ENCODE measurements around the gene EGF.

EGF gene

GRCh38 chr4:110007217-110007616 is 94.5 kb downstream of the EGF start:
- TF ChIP-seq CTCF (conservative IDR thresholded peaks at IDR 0.05; ENCODE audit: control insufficient read depth, insufficient read depth, low read depth, low read length), result no peak
- H3K4me3 ChIP-seq (ENCODE audit: control insufficient read depth, low read depth, low read length), result no peak overlapping the region
- no peak for DNase-seq (ENCODE audit: low read depth)

DNA sequence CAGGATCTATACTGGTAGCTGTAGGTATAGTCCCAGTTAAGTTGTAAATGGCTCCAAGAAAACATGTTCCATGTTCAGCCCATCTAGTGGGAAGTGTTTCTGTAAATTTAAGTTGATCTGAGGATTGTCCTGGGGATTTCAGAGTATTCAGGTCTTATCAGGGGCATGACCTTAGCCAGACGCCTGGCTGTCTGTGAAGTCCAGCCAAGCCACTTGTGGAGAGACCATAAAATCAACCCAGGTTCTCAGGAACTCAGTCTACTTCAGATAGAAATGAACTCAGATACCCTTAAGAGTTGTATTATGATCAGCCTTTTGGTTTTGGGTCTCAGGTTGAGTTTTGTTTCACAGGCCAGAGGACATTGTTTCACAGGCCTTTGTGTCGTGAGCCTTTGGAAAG is 95.9 kb downstream of the EGF start:
- TF ChIP-seq CTCF (conservative IDR thresholded peaks at IDR 0.05; ENCODE audit: control insufficient read depth, insufficient read depth, low read depth, low read length), result no peak
- no peak for DNase-seq (ENCODE audit: low read depth)
- H3K4me3 ChIP-seq (ENCODE audit: control insufficient read depth, low read depth, low read length), result no peak overlapping the region

DNA sequence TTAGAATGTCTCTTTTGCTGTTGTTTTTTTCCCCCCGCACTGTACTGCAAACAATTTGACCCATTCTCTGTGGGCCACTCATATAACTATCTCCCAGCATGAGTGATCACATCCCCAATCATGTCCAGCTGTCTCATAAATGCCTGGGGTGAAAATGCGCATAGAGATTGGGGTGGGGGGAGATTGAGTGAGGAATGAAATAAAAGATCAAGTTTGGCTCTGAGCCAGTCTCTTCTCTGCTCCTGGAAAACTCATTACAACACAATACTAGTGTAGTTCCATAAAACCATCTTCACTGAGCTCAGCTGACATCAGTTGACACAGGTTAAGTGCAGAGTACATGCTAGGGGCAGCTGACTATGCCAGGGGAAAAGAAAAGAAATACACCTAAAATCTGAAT is 96.9 kb downstream of the EGF start:
- no peak for DNase-seq (ENCODE audit: low read depth)
- no peak overlapping the region for H3K4me3 ChIP-seq (ENCODE audit: control insufficient read depth, low read depth, low read length)
- no peak for TF ChIP-seq CTCF (conservative IDR thresholded peaks at IDR 0.05; ENCODE audit: control insufficient read depth, insufficient read depth, low read depth, low read length)

GRCh38 chr4:110010797-110011196 is 98.1 kb downstream of the EGF start:
- no peak for TF ChIP-seq CTCF (conservative IDR thresholded peaks at IDR 0.05; ENCODE audit: control insufficient read depth, insufficient read depth, low read depth, low read length)
- no peak for DNase-seq (ENCODE audit: low read depth)
- no peak overlapping the region for H3K4me3 ChIP-seq (ENCODE audit: control insufficient read depth, low read depth, low read length)

DNA sequence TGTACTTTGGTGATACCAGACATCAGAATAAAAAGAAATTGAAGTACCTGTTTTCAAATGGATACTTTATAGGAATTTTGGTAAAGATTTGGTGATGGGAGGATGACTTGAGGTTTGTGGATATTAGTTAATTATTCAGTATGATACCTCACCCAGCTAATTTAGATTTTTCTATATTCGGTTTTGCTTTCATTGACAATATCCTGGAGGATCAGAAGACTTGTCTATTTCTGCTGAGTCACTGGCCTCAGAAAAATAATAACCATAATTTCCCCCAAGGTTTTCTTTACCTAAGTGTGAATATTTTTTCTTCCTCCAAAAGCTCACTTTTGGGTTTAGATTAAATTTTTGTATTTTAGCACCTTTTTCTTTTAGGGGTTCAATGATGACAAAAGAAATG is 100.2 kb downstream of the EGF start:
- DNase-seq (ENCODE audit: low read depth), result no peak
- no peak for TF ChIP-seq CTCF (conservative IDR thresholded peaks at IDR 0.05; ENCODE audit: control insufficient read depth, insufficient read depth, low read depth, low read length)
- no peak overlapping the region for H3K4me3 ChIP-seq (ENCODE audit: control insufficient read depth, low read depth, low read length)

GRCh38 chr4:110014233-110014632 is 101.5 kb downstream of the EGF start:
- no peak for TF ChIP-seq CTCF (conservative IDR thresholded peaks at IDR 0.05; ENCODE audit: control insufficient read depth, insufficient read depth, low read depth, low read length)
- H3K4me3 ChIP-seq (ENCODE audit: control insufficient read depth, low read depth, low read length), result no peak overlapping the region
- no peak for DNase-seq (ENCODE audit: low read depth)

- TF ChIP-seq CTCF (conservative IDR thresholded peaks at IDR 0.05; ENCODE audit: control insufficient read depth, insufficient read depth, low read depth, low read length), result no peak
- no peak for DNase-seq (ENCODE audit: low read depth)
- no peak overlapping the region for H3K4me3 ChIP-seq (ENCODE audit: control insufficient read depth, low read depth, low read length)
These were observed 106.5 kb downstream of the EGF start for GRCh38 chr4:110019153-110019552.
